Neuronal stem cell (in vitro differentiated cells): Measurements from ENCODE around the gene BMP5.
A peak's percentile ranks its signal among the peaks of the same experiment; 100 is the strongest.

Experiments
- DNase-seq: peaks from one replicate; pipeline ENCODE4 v3.0.0-alpha.2; 2013; ENCODE audit warnings: low spot score
- H2AFZ ChIP-seq: one replicate; pipeline ENCODE4 v1.6.1; 2013; ENCODE audit warnings: mild to moderate bottlenecking, low read length, inconsistent platforms
- H2AK5ac ChIP-seq: 2 replicates; pipeline ENCODE4 v1.6.1; 2013; ENCODE audit warnings: low read depth, mild to moderate bottlenecking, inconsistent platforms, low read length, moderate library complexity, mixed read lengths
- H2BK120ac ChIP-seq: 2 replicates; pipeline ENCODE4 v1.6.1; 2013; ENCODE audit warnings: low read depth, mild to moderate bottlenecking, inconsistent platforms, low read length, moderate library complexity, mixed read lengths
- H2BK12ac ChIP-seq: one replicate; pipeline ENCODE4 v1.6.1; 2013; ENCODE audit warnings: low read length, inconsistent platforms
- H2BK15ac ChIP-seq: 2 replicates; pipeline ENCODE4 v1.6.1; 2013; ENCODE audit warnings: mild to moderate bottlenecking, low read length, inconsistent platforms, mixed read lengths
- H2BK5ac ChIP-seq: one replicate; pipeline ENCODE4 v1.6.1; 2013; ENCODE audit warnings: inconsistent platforms, mild to moderate bottlenecking, low read length, moderate library complexity
- H3K14ac ChIP-seq: one replicate; pipeline ENCODE4 v1.6.1; 2013; ENCODE audit warnings: low read length, inconsistent platforms
- H3K18ac ChIP-seq: 2 replicates; pipeline ENCODE4 v1.6.1; 2013; ENCODE audit warnings: low read length, inconsistent platforms
- H3K23ac ChIP-seq: 2 replicates; pipeline ENCODE4 v1.6.1; 2013; ENCODE audit warnings: low read depth, mild to moderate bottlenecking, mixed read lengths, low read length, inconsistent platforms; ENCODE audit not compliant: poor library complexity
- H3K27ac ChIP-seq: replicated peaks from 3 replicates; pipeline ENCODE4 v1.5.1; 2013; ENCODE audit warnings: low read length, inconsistent platforms
- H3K27me3 ChIP-seq, 3 experiments: 2 replicates each; pipeline ENCODE4 v1.6.1; 2013; ENCODE audit warnings: low read length in 3 of 3, mild to moderate bottlenecking in 2 of 3, inconsistent platforms in 1 of 3, low read depth in 1 of 3, mixed read lengths in 1 of 3, moderate library complexity in 1 of 3; ENCODE audit not compliant: control insufficient read depth in 3 of 3, insufficient read depth in 3 of 3
- H3K36me3 ChIP-seq, 2 donors: replicated peaks in 1 of 2; 2 replicates each; pipeline ENCODE4 v1.6.1; 2013; ENCODE audit warnings: low read length in 2 of 2; ENCODE audit not compliant: control insufficient read depth in 2 of 2, insufficient read depth in 2 of 2
- H3K4ac ChIP-seq: 2 replicates; pipeline ENCODE4 v1.6.1; 2013; ENCODE audit warnings: inconsistent platforms, mild to moderate bottlenecking, low read length, moderate library complexity
- H3K4me1 ChIP-seq, 2 donors: 1 replicate in 1 of 2; 2 replicates in 1 of 2; pipeline ENCODE4 v1.6.1; 2013; ENCODE audit warnings: low read length in 2 of 2, low read depth in 1 of 2; ENCODE audit not compliant: control insufficient read depth in 2 of 2, insufficient read depth in 1 of 2
- H3K4me2 ChIP-seq: one replicate; pipeline ENCODE4 v1.6.1; 2013; ENCODE audit warnings: mild to moderate bottlenecking, low read length, inconsistent platforms; ENCODE audit not compliant: insufficient read depth, poor library complexity, severe bottlenecking
- H3K4me3 ChIP-seq, 2 donors: 2 replicates each; pipeline ENCODE4 v1.5.1; 2013; ENCODE audit warnings: low read length in 2 of 2, mild to moderate bottlenecking in 2 of 2, inconsistent platforms in 1 of 2, moderate library complexity in 1 of 2
- H3K79me1 ChIP-seq: one replicate; pipeline ENCODE4 v1.6.1; 2013; ENCODE audit warnings: low read depth, mild to moderate bottlenecking, inconsistent platforms, low read length, moderate library complexity
- H3K9ac ChIP-seq: one replicate; pipeline ENCODE4 v1.6.1; 2013; ENCODE audit warnings: mild to moderate bottlenecking, low read depth, low read length, inconsistent platforms; ENCODE audit not compliant: poor library complexity
- H3K9me3 ChIP-seq, 2 donors: replicated peaks in 1 of 2; 2 replicates each; pipeline versions ENCODE3 to v1.6.1; 2013; ENCODE audit warnings: low read length in 2 of 2, mild to moderate bottlenecking in 2 of 2, inconsistent platforms in 1 of 2, low read depth in 1 of 2, mixed read lengths in 1 of 2, moderate library complexity in 1 of 2; ENCODE audit not compliant: control insufficient read depth in 2 of 2, insufficient read depth in 1 of 2
- H4K8ac ChIP-seq: one replicate; pipeline ENCODE4 v1.6.1; 2013; ENCODE audit warnings: low read depth, mild to moderate bottlenecking, inconsistent platforms, low read length, moderate library complexity
- H4K91ac ChIP-seq: one replicate; pipeline ENCODE4 v1.6.1; 2013; ENCODE audit warnings: low read length, low read depth, mild to moderate bottlenecking, inconsistent platforms; ENCODE audit not compliant: poor library complexity
- WGBS, 2 donors: extraction: QIAGEN DNeasy Blood & Tissue Kit; methylation state at CpG; one replicate each; pipeline ENCODE4 v1.1.7; 2013; ENCODE audit warnings: missing lambda C conversion rate in 2 of 2, mixed read lengths in 1 of 2; ENCODE audit not compliant: insufficient read length in 2 of 2, insufficient replicate concordance in 1 of 2; ENCODE audit errors: extremely low coverage in 2 of 2; 5-methylcytosine and 5-hydroxymethylcytosine counted together

Gene BMP5

DNA sequence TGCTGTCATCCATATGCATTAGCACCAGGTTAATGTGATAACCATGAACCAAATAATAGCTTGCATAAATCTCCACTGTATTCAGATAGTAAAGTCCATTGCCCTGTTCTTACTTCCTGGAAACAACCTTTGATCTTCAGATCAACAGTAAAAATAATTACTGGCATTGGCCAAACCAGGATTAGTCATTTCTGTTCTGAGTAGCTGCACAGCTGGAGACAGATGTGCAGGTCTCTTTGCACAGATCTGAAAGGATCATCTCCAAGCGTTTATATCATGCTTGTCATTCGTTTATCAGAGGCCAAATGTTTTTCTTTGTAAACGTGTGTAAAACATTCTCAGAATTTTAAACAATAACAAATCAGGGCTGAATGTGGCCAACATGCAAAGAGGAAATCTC lies 162.0 kb downstream of the BMP5 start:
- H2AFZ ChIP-seq, result peak overlapping the region; percentile 18
- H3K4me3 ChIP-seq, result no peak overlapping the region
- H3K9me3 ChIP-seq, result peaks cover 0 to 3% of the 10 kb centered on the region in 2 donors
- H4K8ac ChIP-seq, result no peak overlapping the region
- H3K36me3 ChIP-seq, result no peaks in the 10 kb centered on the region
- H2BK15ac ChIP-seq, result no peak overlapping the region
- no peak overlapping the region for H2AK5ac ChIP-seq
- no peak overlapping the region for H4K91ac ChIP-seq
- H3K23ac ChIP-seq, result no peak overlapping the region
- H3K4me1 ChIP-seq, result peaks cover 0 to 11% of the 10 kb centered on the region in 2 donors
- H3K4ac ChIP-seq, result no peak overlapping the region
- H3K79me1 ChIP-seq, result no peaks in the 10 kb centered on the region
- no peak overlapping the region for H3K4me2 ChIP-seq
- no peak overlapping the region for H3K27ac ChIP-seq
- H3K14ac ChIP-seq, result no peak overlapping the region
- H3K18ac ChIP-seq, result no peak overlapping the region
- H3K27me3 ChIP-seq, result no peaks in the 10 kb centered on the region
- no peak for DNase-seq
- WGBS, 2 donors, result no CpG with 5 or more reads among the region's 3 CpGs
- no peak overlapping the region for H2BK5ac ChIP-seq
- no peak overlapping the region for H3K9ac ChIP-seq
- no peak overlapping the region for H2BK12ac ChIP-seq
- no peak overlapping the region for H2BK120ac ChIP-seq

DNA sequence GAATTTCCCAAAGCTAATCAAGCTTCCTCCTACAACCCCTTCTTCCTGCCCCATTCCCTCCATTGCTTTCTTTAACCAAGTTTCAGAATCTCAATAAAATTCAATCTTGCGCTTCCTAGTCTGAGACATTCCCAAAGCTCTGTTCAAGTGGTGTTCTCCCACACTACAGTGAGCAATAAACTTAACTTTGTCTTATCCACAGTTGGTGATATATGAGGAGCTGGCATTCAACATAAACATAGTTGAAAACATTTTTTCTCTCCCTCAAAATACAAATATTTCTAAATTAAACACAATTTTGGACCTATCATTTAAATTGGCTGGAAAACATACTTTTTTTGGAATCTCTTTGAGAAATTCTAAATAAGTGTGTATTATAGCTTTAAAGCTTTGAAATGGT lies 166.7 kb downstream of the BMP5 start:
- H3K9me3 ChIP-seq, result peaks cover 5 to 12% of the 10 kb centered on the region in 2 donors
- WGBS, 2 donors, result no CpG with 5 or more reads among the region's 1 CpG
- no peak overlapping the region for H2BK12ac ChIP-seq
- H3K4me3 ChIP-seq, result no peak overlapping the region
- no peak overlapping the region for H3K14ac ChIP-seq
- no peak overlapping the region for H3K9ac ChIP-seq
- H3K27me3 ChIP-seq, result no peaks in the 10 kb centered on the region
- H3K4ac ChIP-seq, result no peak overlapping the region
- no peak overlapping the region for H3K18ac ChIP-seq
- peaks cover 0 to 9% of the 10 kb centered on the region in 2 donors for H3K4me1 ChIP-seq
- no peak overlapping the region for H3K4me2 ChIP-seq
- no peak overlapping the region for H2AFZ ChIP-seq
- no peak overlapping the region for H2AK5ac ChIP-seq
- no peaks in the 10 kb centered on the region for H3K36me3 ChIP-seq
- H4K91ac ChIP-seq, result no peak overlapping the region
- DNase-seq, result no peak
- no peak overlapping the region for H2BK120ac ChIP-seq
- no peak overlapping the region for H2BK5ac ChIP-seq
- H3K79me1 ChIP-seq, result no peaks in the 10 kb centered on the region
- no peak overlapping the region for H4K8ac ChIP-seq
- H3K27ac ChIP-seq, result no peak overlapping the region
- no peak overlapping the region for H2BK15ac ChIP-seq
- H3K23ac ChIP-seq, result no peak overlapping the region

DNA sequence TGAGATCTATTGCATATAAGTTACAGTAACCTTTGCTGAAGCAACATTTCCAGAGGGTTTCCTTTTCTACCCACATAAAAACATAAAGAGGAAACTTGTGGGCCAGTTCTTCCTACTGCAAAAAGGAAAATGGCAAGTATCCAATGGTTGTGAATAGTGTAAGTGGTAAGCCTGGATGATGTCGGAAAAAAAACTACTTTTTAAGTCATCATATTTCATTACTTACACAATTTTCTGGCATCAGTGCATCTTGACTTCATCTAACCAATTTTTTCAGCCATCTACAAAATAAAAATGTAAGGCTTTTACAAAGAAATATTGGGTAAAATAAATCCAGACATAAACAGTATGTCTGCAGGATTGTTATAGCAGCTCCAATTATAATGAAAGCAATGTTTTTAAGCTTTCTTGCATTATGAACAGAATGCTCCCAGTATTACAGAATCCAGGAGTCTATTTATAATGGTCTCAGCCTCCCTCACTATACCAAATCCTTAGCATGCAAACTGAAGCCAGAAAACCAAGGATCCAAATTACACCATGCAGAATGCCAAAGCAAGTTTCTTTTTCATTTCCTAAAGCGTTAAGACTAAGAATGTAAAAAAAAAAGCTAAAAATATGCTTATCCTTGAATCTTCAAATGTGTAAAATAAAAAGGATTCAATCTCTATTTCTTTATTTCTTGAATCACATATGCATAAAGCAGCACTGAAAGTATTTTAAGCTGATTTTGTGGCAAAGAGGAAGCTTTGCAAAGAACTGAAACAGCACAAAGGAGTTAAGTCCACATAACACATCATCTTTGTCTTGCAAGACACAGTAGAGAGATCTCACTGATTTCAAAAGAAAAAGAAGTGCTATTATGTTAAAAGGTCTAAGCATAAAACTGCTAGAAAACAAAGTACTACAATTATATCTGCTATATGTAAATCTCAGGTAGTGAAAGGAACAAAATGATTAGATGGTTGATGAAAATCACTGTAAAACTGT lies 169.6 kb downstream of the BMP5 start:
- H3K4me3 ChIP-seq, result no peak overlapping the region
- H3K4me1 ChIP-seq, result no peaks in the 10 kb centered on the region
- no peak overlapping the region for H2AK5ac ChIP-seq
- no peaks in the 10 kb centered on the region for H3K27me3 ChIP-seq
- no peak overlapping the region for H2BK120ac ChIP-seq
- H3K23ac ChIP-seq, result no peak overlapping the region
- no peak overlapping the region for H4K8ac ChIP-seq
- no peak overlapping the region for H3K14ac ChIP-seq
- no peak overlapping the region for H2BK5ac ChIP-seq
- no peaks in the 10 kb centered on the region for H3K79me1 ChIP-seq
- no peak overlapping the region for H3K4me2 ChIP-seq
- H2AFZ ChIP-seq, result peak overlapping the region; percentile 39
- no peaks in the 10 kb centered on the region for H3K36me3 ChIP-seq
- no peak overlapping the region for H3K9ac ChIP-seq
- H2BK15ac ChIP-seq, result no peak overlapping the region
- no peak overlapping the region for H3K27ac ChIP-seq
- no CpG with 5 or more reads among the region's 2 CpGs for WGBS, 2 donors
- no peak overlapping the region for H3K18ac ChIP-seq
- DNase-seq, result no peak
- H3K4ac ChIP-seq, result no peak overlapping the region
- H3K9me3 ChIP-seq, result peaks cover 5 to 13% of the 10 kb centered on the region in 2 donors
- H2BK12ac ChIP-seq, result no peak overlapping the region
- no peak overlapping the region for H4K91ac ChIP-seq

DNA sequence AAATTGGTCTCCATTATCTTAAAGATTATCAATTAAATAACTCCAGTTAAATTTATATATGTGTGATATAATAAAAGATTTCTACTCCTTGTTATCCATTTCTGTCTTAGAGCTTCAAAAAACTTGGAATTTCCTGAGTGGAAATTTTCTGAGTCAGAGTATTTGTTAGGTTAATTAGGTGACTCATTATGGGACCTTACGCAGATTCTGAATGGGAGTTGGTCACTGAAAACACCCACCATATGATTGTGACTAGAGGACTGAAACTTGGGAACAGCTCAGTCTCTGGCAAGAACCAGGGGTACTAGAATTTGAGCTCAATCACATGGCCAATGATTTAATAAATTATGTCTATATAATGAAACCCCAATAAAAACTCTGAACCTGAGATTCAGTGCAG lies 171.0 kb downstream of the BMP5 start:
- H3K9ac ChIP-seq, result no peak overlapping the region
- H2BK120ac ChIP-seq, result no peak overlapping the region
- no peak overlapping the region for H3K14ac ChIP-seq
- no peak overlapping the region for H3K23ac ChIP-seq
- WGBS, 2 donors, result no CpG with 5 or more reads among the region's 1 CpG
- no peak overlapping the region for H2AFZ ChIP-seq
- H3K4me3 ChIP-seq, result no peak overlapping the region
- no peak overlapping the region for H3K27ac ChIP-seq
- H3K4ac ChIP-seq, result no peak overlapping the region
- H3K18ac ChIP-seq, result no peak overlapping the region
- H3K79me1 ChIP-seq, result no peaks in the 10 kb centered on the region
- no peak overlapping the region for H4K91ac ChIP-seq
- H2BK5ac ChIP-seq, result no peak overlapping the region
- H3K27me3 ChIP-seq, result no peaks in the 10 kb centered on the region
- peaks cover 5 to 13% of the 10 kb centered on the region in 2 donors for H3K9me3 ChIP-seq
- H3K36me3 ChIP-seq, result no peaks in the 10 kb centered on the region
- DNase-seq, result no peak
- no peak overlapping the region for H2AK5ac ChIP-seq
- H3K4me2 ChIP-seq, result no peak overlapping the region
- H3K4me1 ChIP-seq, result no peaks in the 10 kb centered on the region
- H2BK12ac ChIP-seq, result no peak overlapping the region
- no peak overlapping the region for H4K8ac ChIP-seq
- H2BK15ac ChIP-seq, result no peak overlapping the region
